K562 (cell line): ENCODE measurements around the gene CLIC3.

ENCODE experiments used
- MTA3 ChIP-seq: fragments of 450-650 bp; formaldehyde crosslinking; IDR thresholded peaks from 2 replicates; pipeline ENCODE4 v1.6.1; 2017; ENCODE audit warnings: mild to moderate bottlenecking, borderline replicate concordance
- RNF2 ChIP-seq: sonication (generic); IDR thresholded peaks from 2 replicates; pipeline ENCODE4 v1.6.1; 2016
- SP1 ChIP-seq: sonication (generic); formaldehyde crosslinking; IDR thresholded peaks from 2 replicates; pipeline ENCODE4 v1.8.1; 2022; ENCODE audit warnings: mild to moderate bottlenecking, missing genetic modification reagents
- YY1 ChIP-seq, 3 experiments: IDR thresholded peaks; 2 replicates each; pipeline ENCODE4 v1.6.1; 2011; ENCODE audit warnings: low read length in 2 of 3, mild to moderate bottlenecking in 2 of 3, moderate library complexity in 2 of 3, borderline replicate concordance in 1 of 3, control low read depth in 1 of 3, low read depth in 1 of 3; ENCODE audit not compliant: insufficient read depth in 3 of 3, insufficient replicate concordance in 2 of 3, control insufficient read depth in 1 of 3, insufficient read length in 1 of 3; ENCODE audit errors: extremely low read depth in 1 of 3
- ZNF274 ChIP-seq: IDR thresholded peaks from 2 replicates; pipeline ENCODE4 v1.6.1; 2011; ENCODE audit warnings: low read depth, mild to moderate bottlenecking, low read length, moderate library complexity, borderline replicate concordance
- TF ChIP-seq, protein P1 (sequence below): sonication (generic); formaldehyde crosslinking; IDR thresholded peaks from 2 replicates; pipeline ENCODE4 v1.9.0; 2022; ENCODE audit warnings: mild to moderate bottlenecking, missing genetic modification reagents

GRCh38 chr9:136960938-136961275, 35.5 kb downstream of the CLIC3 start:
- TF ChIP-seq, protein P1, sequence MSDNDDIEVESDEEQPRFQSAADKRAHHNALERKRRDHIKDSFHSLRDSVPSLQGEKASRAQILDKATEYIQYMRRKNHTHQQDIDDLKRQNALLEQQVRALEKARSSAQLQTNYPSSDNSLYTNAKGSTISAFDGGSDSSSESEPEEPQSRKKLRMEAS (CRISPR knock-in tag): no peak
- TF ChIP-seq ZNF274: no peak
- no peak for TF ChIP-seq RNF2
- TF ChIP-seq SP1 (CRISPR knock-in tag): no peak
- TF ChIP-seq YY1 (IDR thresholded peaks at IDR 0.05; ENCODE audit: borderline replicate concordance in 1 of 3, control insufficient read depth in 1 of 3, extremely low read depth in 1 of 3, insufficient read depth in 3 of 3, insufficient read length in 1 of 3, insufficient replicate concordance in 2 of 3, low read depth in 1 of 3, low read length in 2 of 3): no peak
- no peak for TF ChIP-seq MTA3
